Nephron (organoid): ENCODE data around the gene TCEAL4.

ENCODE experiments used
- H3K27ac Mint-ChIP-seq, 3 experiments: 2 replicates each; pipeline ENCODE4 v1.8.0; 2020; ENCODE audit warnings: mixed read lengths in 3 of 3, mild to moderate bottlenecking in 2 of 3, moderate library complexity in 1 of 3
- H3K27me3 Mint-ChIP-seq: 2 replicates; pipeline ENCODE4 v1.8.0; 2021; ENCODE audit warnings: low read depth, mild to moderate bottlenecking, moderate library complexity, mixed read lengths
- H3K36me3 Mint-ChIP-seq: 2 replicates; pipeline ENCODE4 v1.8.0; 2020; ENCODE audit warnings: low read depth, mixed read lengths
- H3K4me1 Mint-ChIP-seq: 2 replicates; pipeline ENCODE4 v1.8.0; 2020; ENCODE audit warnings: mixed read lengths
- H3K4me3 Mint-ChIP-seq, 3 experiments: 2 replicates each; pipeline ENCODE4 v1.8.0; 2020; ENCODE audit warnings: mild to moderate bottlenecking in 3 of 3, mixed read lengths in 3 of 3, moderate library complexity in 2 of 3
- H3K9me3 Mint-ChIP-seq: 2 replicates; pipeline ENCODE4 v1.8.0; 2020; ENCODE audit warnings: mixed read lengths
- CTCF ChIP-seq, 3 experiments: fragments of 200-600 bp; sonication (generic); IDR thresholded peaks; one replicate each; pipeline ENCODE4 v1.5.0; 2021; ENCODE audit warnings: antibody characterized with exemption in 3 of 3; ENCODE audit not compliant: unreplicated experiment in 3 of 3

Gene TCEAL4

GRCh38 chrX:103629318-103630170 lies 44.2 kb downstream of the TCEAL4 start:
- H3K4me1 Mint-ChIP-seq = peaks cover 18% of the 10 kb centered on the region
- no peaks in the 10 kb centered on the region for H3K9me3 Mint-ChIP-seq
- no peaks in the 10 kb centered on the region for H3K27me3 Mint-ChIP-seq
- peak overlapping the region; percentile 81 to 88 (median 87) for H3K4me3 Mint-ChIP-seq
- TF ChIP-seq CTCF (IDR thresholded peaks at IDR 0.05; ENCODE audit: unreplicated experiment in 3 of 3) = peak in 2 of 3 experiments; percentile 51 to 60
- H3K36me3 Mint-ChIP-seq = peaks cover 7% of the 10 kb centered on the region
- H3K27ac Mint-ChIP-seq = peak overlapping the region; percentile 90 to 97 (median 95)

GRCh38 chrX:103630171-103630511 lies 44.8 kb downstream of the TCEAL4 start:
- Mint-ChIP-seq H3K4me3 (peak overlapping the region; percentile 81 to 88 (median 87)), H3K27ac (peak overlapping the region; percentile 90 to 97 (median 95)), H3K9me3 (no peaks in the 10 kb centered on the region), H3K27me3 (no peaks in the 10 kb centered on the region), H3K4me1 (peaks cover 16% of the 10 kb centered on the region), H3K36me3 (peaks cover 7% of the 10 kb centered on the region)
- TF ChIP-seq CTCF (IDR thresholded peaks at IDR 0.05; ENCODE audit: unreplicated experiment in 3 of 3) = peak in 1 of 3 experiments; percentile 57

GRCh38 chrX:103631145-103631544 lies 45.8 kb downstream of the TCEAL4 start:
- Mint-ChIP-seq H3K4me3 (peak overlapping the region; percentile 56 to 75 (median 56)), H3K27me3 (no peaks in the 10 kb centered on the region), H3K4me1 (peaks cover 16% of the 10 kb centered on the region), H3K27ac (peak overlapping the region in 1 of 3 experiments; percentile 61), H3K36me3 (peaks cover 7% of the 10 kb centered on the region), H3K9me3 (no peaks in the 10 kb centered on the region)
- no peak for TF ChIP-seq CTCF (IDR thresholded peaks at IDR 0.05; ENCODE audit: unreplicated experiment in 3 of 3)

GRCh38 chrX:103635436-103635835 lies 50.1 kb downstream of the TCEAL4 start:
- H3K4me1 Mint-ChIP-seq = no peaks in the 10 kb centered on the region
- no peaks in the 10 kb centered on the region for H3K9me3 Mint-ChIP-seq
- no peak overlapping the region for H3K27ac Mint-ChIP-seq
- H3K4me3 Mint-ChIP-seq = no peak overlapping the region
- peaks cover 4% of the 10 kb centered on the region for H3K36me3 Mint-ChIP-seq
- no peak for TF ChIP-seq CTCF (IDR thresholded peaks at IDR 0.05; ENCODE audit: unreplicated experiment in 3 of 3)
- H3K27me3 Mint-ChIP-seq = no peaks in the 10 kb centered on the region
